Kidney epithelial cell (primary cell): ENCODE measurements around the gene ZNF275. TPM values are rescaled to one million over a fixed set of nuclear protein-coding genes. Genes with fewer than 3 reads are reported as not detected.

ENCODE experiments used
- DNase-seq: peaks from one replicate; pipeline ENCODE4 v3.0.0-alpha.2; 2010; ENCODE audit warnings: low read depth
- H3K27me3 ChIP-seq: 2 replicates; pipeline ENCODE4 v1.6.0; 2011; ENCODE audit warnings: low read length; ENCODE audit not compliant: control insufficient read depth, insufficient read depth
- H3K36me3 ChIP-seq: 2 replicates; pipeline ENCODE4 v1.5.1; 2011; ENCODE audit warnings: low read length; ENCODE audit not compliant: control insufficient read depth, insufficient read depth
- H3K4me3 ChIP-seq: 2 replicates; pipeline ENCODE4 v1.5.1; 2011; ENCODE audit warnings: low read depth, mild to moderate bottlenecking, control low read depth, low read length
- CTCF ChIP-seq: IDR thresholded peaks from 2 replicates; pipeline ENCODE4 v1.5.1; 2011; ENCODE audit warnings: mild to moderate bottlenecking, moderate library complexity, low read length, control low read depth, inconsistent platforms; ENCODE audit not compliant: insufficient read depth, poor library complexity, severe bottlenecking
- total RNA-seq: library from RNA; depleted of rRNA; stranded (reverse); fragments of >200 nt; gene quantifications from 2 replicates; pipeline ENCODE4 v1.2.3, GENCODE V29; 2015

Gene ZNF275
- total RNA-seq, 1 donor from 2014 or later = 10.5 TPM

GRCh38 chrX:153357877-153358276 lies 23.9 kb downstream of the ZNF275 start:
- TF ChIP-seq CTCF = no peak
- Histone ChIP-seq H3K4me3 (no peak overlapping the region), H3K36me3 (no peaks in the 10 kb centered on the region), H3K27me3 (no peaks in the 10 kb centered on the region)
- no peak for DNase-seq

- Histone ChIP-seq H3K36me3 (no peaks in the 10 kb centered on the region), H3K27me3 (no peaks in the 10 kb centered on the region), H3K4me3 (no peak overlapping the region)
- TF ChIP-seq CTCF = no peak
- DNase-seq = no peak
Measured at GRCh38 chrX:153361781-153362397, 27.9 kb downstream of the ZNF275 start.

- no peaks in the 10 kb centered on the region for H3K27me3 ChIP-seq
- H3K36me3 ChIP-seq = no peaks in the 10 kb centered on the region
- no peak for DNase-seq
- TF ChIP-seq CTCF = no peak
- no peak overlapping the region for H3K4me3 ChIP-seq
Measured at GRCh38 chrX:153365670-153366069, 31.7 kb downstream of the ZNF275 start.

- no peaks in the 10 kb centered on the region for H3K27me3 ChIP-seq
- no peak for TF ChIP-seq CTCF
- no peak for DNase-seq
- no peaks in the 10 kb centered on the region for H3K36me3 ChIP-seq
- no peak overlapping the region for H3K4me3 ChIP-seq
Measured at GRCh38 chrX:153366119-153366518, 32.2 kb downstream of the ZNF275 start.

GRCh38 chrX:153366878-153367538 lies 33.1 kb downstream of the ZNF275 start:
- no peak for TF ChIP-seq CTCF
- no peak for DNase-seq
- Histone ChIP-seq H3K36me3 (no peaks in the 10 kb centered on the region), H3K4me3 (no peak overlapping the region), H3K27me3 (no peaks in the 10 kb centered on the region)
